Suppressor macrophage treated with lipopolysaccharide for 1 hour (primary cell): ENCODE results near the gene ANO8.
A peak's percentile ranks its signal among the peaks of the same experiment; 100 is the strongest.
"Not testable (repeated sequence)": the region's sequence is repeated elsewhere in the genome, so short reads cannot be mapped to it uniquely, and the experiment has no call there.

ENCODE experiments used
- DNase-seq, 3 donors: peaks; one replicate each; pipeline ENCODE4 v3.0.0-alpha.2; 2020 to 2022

ANO8 gene, protein sequence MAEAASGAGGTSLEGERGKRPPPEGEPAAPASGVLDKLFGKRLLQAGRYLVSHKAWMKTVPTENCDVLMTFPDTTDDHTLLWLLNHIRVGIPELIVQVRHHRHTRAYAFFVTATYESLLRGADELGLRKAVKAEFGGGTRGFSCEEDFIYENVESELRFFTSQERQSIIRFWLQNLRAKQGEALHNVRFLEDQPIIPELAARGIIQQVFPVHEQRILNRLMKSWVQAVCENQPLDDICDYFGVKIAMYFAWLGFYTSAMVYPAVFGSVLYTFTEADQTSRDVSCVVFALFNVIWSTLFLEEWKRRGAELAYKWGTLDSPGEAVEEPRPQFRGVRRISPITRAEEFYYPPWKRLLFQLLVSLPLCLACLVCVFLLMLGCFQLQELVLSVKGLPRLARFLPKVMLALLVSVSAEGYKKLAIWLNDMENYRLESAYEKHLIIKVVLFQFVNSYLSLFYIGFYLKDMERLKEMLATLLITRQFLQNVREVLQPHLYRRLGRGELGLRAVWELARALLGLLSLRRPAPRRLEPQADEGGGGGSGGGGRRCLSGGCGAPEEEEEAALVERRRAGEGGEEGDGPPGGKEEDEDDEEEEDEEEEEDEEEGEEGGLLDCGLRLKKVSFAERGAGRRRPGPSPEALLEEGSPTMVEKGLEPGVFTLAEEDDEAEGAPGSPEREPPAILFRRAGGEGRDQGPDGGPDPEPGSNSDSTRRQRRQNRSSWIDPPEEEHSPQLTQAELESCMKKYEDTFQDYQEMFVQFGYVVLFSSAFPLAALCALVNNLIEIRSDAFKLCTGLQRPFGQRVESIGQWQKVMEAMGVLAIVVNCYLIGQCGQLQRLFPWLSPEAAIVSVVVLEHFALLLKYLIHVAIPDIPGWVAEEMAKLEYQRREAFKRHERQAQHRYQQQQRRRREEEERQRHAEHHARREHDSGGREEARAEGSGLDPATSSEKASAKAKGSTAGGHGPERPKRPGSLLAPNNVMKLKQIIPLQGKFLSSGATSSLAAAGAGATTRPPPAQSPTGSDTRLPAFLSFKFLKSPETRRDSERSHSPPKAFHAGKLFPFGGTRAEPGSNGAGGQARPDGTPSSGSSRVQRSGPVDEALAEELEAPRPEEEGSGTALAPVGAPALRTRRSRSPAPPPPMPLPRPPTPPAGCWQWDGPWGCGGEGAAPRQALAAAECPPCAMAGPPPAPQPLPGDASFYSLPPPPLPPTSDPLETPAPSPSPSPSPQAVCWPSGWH

DNA sequence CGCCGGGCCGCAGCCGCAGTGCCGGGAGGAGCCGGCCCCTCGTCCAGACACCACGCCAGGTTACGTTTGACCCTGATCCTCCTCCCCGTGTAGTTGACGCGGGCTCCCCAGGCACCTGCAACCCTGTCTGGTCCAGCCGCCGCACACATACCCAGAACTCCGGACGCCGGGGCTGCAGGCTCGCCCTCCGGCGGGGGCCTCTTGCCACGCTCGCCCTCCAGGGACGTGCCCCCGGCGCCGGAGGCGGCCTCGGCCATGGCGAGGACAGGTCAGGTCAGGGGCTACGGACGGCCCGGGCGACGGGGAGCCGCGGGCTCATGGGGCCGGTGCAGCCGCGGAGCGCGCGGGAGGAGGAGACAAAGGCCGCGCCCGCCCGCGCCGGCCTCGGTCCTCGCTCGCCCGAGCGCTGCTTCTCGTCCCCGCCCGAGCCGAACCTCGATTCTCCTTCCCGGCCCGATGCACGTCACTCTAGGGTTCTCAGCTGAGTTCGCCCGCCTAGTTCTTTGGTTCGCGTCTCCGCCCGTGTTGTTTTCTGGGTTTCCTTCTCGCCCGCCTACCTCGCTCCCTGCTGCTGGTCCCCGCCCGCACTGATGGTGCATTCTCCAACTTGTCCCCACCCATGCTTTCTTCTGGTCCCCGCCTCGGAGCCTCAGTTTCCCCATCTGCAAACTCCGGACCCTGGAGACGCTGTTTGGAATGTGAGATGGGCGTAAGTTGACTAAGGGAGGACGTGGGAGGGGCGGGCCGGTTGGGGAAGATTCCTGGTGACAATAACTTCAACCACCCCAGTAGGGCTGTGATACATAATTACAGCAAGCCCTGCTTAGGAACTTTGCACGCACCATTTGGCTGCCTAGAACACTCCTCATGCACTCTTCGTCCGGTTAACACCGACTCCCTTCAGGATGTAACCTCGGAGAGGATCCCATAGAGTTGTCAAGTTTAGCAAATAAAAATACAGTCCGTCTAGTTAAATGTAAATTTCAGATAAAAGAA lies at the start of gene ANO8:
ANO8 (minus strand) TSS at position 442 of the 996 bp plus-strand sequence; CDS start at position 257, 185 bp downstream.
- peak; percentile 97 to 98 (median 98) for DNase-seq

DNA sequence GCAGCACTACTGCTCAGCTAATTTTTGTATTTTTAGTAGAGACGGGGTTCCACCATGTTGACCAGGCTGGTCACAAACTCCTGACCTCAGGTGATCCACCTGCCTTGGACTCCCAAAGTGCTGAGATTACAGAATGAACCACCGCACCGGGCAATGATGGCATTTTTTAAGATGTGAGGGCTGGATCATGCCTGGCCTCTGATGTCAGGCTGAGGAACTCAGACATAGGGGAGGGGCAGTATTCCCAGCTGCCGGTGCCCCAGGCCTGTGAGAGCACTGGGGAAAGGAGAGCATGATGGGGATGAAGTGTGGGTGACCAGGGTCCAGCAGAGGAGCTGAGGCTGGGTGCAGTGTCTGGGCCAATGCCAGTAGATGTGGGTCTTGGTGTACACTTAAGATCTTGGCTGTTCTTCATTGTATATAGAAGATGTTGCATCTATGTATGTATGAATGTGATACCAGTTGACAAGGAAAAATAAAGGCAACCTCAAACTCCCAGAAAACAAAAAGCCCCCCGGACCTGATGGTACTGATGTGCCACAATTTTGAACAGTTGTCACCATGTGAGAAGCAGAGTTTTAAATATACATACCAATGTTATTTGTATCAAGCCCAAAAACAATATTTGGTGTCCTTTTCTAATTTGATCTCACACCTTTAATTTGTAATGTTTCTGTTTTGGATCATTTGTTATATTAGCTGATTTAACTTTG lies 45.9 kb upstream of the ANO8 start:
- no peak for DNase-seq

DNA sequence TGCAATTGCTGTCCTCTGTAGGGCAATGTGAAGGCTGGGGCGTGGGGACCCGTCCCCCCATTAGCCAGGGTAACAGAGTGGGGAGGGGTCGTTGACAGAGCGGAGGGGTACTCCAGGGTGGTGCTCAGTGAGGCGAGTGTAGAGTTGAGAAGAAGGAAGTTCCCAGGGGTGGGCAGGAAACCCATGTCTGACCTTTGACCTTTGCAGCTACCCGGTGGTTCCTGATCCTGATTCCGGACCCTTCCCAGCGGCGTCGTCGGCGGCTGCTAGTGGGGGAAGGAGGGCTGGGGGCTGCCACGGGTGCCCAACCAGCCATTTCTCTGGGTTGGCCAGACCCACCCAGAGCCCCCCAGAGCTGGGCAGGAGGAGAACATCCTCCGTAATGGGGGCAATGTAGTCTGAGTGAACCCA lies 44.6 kb upstream of the ANO8 start:
- no peak for DNase-seq

DNA sequence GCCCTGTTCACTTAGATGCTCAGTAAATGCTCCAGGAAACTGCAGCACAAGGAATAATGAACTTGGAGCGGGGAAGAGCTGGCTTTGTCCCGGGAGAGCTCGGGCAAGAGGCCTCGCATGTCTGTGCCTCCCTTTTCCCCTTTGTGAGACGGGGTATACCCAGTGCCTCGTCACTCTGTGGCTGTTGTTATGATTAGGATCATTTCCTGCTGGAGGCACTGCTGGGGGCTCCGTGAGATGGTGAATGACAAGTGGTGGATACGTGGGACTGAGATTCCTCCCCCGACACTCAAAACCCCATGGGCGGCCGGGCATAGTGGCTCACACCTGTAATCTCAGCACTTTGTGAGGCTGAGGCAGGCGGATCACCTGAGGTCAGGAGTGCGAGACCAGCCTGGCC lies 43.6 kb upstream of the ANO8 start:
- no peak for DNase-seq

DNA sequence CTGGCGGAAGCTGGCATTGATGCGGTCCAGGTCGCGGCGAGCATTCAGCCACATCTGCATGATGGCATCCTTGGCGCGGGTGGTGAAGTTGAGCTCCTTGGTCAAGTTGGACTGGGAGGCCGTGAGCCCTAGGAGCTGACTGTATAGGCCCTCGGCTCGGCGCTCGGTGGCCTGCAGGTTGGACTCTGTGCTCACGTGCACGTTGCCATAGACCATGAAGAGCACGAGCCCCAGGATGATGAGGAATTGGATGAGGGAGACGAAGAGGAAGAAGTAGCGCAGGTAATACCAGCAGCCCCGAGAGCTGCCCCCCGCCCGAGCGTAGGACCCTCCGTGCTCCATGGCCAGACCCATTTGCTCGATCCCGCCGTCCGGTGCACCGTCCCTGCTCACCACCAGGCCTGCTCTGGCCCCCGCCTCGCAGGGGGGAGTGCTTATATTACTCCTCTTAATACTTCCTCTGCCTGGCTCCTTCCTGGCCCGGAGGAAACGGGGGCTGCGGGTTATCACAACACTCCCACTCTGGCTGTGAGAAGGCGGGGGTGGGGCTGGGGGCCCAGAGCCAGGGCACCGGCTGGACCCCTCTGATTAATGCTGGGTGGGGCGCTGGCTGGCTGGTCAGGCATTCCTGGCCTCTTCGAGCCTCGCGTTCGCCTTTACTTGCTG lies 42.4 kb upstream of the ANO8 start, which contains the start of gene PLVAP:
PLVAP (minus strand) TSS at position 408 of the 666 bp plus-strand sequence; CDS start at position 354, 54 bp downstream.
- DNase-seq = peak in 2 of 3 donors; percentile 23 to 45

DNA sequence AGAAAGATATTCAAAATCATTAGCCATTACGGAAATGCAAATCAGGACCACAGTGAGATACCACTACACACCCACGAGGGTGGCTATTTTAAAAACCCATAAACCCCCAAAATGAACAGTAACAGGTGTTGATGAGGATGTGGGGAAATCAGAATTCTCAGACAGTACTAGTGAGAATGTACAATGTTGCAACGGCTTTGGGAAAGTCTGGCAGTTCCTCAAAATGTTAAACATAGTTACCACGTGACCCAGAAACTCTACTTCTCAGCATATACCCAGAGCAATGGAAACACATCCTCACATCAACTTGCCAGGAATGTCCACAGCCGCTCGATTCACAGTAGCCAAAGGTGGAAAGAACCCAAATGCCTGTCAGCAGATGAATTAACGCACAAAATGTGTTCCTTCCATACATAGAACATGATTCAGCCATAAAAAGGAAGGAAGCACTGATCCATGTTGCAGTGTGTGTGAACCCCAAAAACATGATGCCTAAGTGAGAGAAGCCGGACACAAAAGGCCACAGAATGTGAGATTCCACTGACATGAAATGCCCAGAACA lies 35.5 kb upstream of the ANO8 start:
- DNase-seq = peak; percentile 86 to 96 (median 91)

DNA sequence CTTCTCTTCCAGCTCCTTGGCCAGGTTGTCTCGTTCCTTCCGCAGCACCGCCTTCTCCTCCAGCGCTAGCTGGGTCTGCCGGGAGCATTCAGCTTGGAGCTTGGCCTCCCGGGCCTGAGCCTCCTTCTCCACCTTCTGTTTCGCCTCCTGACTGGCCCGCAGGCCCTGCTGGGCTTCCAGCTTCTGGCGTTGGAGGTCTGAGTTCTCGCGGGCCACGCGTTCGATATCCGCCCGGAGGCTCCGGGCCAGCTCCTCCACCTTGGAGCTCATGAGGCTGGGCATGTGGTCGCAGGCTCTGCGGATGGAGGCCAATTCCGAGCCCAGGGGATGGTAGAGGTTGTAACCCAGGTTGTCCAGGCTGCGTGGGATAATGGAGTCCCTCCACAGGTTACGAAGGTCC lies 30.7 kb upstream of the ANO8 start:
- no peak for DNase-seq

DNA sequence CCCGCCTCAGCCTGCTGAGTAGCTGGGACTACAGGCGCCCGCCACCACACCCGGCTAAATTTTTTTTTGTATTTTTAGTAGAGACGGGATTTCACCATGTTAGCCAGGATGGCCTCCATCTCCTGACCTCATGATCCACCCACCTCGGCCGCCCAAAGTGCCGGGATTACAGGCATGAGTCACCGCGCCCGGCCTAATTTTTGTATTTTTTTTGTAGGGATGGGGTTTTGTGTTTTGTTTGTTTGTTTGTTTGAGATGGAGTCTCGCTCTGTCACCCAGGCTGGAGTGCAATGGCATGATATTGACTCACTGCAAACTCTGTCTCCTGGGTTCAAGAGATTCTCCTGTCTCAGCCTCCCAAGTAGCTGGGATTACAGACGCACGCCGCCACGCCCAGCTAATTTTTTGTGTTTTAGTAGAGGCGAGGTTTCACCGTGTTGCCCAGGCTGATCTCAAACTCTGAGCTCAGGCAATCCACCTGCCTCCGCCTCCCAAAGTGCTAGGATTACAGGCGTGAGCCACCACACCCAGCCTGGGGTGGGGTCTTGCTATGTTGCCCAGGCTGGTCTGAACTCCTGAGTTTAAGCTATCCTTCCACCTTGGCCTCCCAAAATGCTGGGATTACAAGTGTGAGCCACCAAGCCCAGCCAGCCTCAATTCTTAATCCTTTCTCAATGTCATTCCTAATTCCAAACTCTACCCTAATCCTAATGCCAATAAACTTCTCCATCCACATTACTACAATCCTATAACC lies 29.4 kb upstream of the ANO8 start:
- DNase-seq = not testable (repeated sequence)

DNA sequence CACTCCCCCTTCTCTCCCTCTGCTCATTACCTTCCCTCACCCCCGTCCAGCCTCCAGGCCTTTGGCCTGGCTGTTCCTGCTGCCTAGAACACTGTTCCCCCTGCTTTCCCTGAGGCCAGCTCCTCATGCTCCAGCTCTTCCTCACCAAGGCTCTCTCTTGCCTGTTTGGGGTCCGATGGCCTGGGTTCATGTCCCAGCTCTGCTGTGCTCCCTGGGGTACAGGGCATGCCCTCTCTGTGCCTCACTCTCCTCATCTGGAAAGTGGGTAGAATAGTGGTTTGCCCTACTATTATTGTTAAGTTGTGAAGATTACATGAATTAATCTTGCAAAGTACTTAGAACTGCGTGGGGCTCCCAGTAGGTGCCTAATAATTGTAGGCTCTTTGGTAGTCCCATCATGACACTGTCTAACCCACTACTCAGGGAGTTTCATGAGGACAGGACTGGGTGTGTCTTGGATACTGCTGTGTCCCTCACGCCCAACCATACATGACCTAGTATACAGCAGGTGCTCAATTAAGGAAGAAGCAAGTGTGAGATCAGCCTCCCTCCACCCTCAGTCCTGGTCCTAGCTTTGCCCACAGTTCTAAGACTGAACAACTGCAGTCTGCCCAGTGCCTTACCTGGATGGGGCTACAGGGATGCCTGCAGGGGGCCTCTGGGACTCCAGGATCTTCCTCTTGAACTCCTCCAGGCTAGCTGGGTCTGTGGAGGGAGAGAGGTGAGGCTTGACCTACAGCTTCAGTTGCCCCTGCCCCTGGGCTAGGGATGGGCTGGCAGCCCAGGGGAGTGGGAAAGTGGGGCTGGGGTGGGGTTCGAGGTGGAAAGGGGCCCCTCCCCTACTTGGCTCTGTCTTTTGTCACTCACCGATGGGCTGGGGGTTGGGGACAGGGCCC lies 25.5 kb upstream of the ANO8 start:
- DNase-seq = no peak

DNA sequence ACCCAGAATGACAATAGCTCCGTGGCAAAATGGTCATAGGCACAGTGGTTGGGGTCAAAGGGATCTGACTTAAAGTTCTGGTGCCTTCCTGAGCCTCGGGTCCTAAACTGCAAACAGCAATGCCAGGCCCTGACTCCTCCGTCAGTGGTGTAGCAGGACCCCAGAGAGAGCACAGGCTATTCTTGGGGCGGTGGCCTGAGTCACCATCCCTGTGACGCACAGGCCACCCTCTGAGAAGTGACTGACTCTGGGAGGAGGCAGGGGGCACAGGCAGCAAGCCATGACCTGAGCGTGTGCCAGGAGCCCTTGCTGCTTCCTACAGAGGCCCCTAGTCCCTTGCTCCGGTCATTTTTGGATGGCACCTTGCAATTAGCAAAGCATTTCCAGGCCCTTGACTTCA lies 23.7 kb upstream of the ANO8 start:
- DNase-seq = no peak

DNA sequence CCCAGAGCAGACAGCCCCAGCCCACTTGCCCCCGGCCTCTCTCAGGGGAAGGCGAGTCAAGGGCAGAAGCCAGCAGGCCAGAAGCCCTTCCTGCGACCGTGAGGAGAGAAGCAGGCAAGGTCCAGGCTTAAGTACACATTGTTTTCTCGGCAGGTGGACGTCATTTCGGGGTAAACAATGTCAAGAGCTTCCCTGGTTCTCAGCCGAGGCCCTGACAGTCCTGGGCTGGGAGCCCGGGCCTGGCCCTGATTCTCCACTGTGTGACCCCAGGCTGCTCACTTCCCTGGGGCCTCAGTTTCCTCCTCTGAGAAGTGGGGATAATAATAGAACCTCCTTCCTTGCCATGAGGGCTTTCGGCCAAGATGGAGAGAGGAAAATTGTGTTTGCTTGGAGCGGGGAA lies 23.1 kb upstream of the ANO8 start:
- no peak for DNase-seq

DNA sequence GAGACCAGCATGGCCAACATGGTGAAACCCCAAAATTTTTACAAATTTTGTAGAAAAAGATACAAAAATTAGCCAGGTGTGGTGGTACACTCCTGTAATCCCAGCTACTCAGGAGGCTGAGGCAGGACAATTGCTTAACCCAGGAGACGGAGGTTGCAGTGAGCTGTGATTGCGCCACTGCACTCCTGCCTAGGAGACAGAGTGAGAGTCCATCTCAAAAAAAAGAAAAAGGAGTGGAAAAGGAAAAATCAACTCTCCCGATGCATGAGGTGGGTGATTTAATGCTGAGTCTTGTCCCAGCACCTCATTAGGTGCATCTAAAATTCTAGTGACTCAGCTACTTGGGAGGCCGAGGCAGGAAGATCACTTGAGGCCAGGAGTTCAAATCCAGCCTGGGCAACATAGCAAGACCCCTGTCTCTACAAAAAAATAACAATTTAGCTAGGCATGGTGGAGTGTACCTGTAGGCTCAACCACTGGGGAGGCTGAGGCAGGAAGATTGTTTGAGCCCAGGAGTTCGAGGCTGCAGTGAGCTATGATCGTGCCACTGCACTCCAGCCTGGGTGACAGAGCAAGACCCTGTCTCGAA lies 22.5 kb upstream of the ANO8 start:
- no peak for DNase-seq

DNA sequence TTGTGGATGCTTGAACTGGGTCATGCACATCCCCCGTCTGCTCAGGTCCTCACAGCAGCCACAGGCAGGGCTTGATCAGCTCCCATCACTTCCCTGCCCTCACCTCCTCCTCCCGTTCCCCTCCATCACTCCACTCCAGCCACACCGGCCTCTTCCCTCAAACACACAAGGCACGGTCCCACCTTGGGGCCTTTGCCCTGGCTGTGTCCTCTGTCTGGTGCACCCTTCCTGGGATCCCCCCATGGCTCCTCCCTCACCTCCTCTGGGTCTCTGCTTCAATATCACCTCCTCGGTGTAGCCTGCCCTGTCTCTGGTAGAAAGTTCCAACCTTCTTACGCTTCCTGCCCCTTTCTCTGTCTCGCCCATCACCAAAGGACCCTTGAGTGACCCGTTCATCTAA lies 18.7 kb upstream of the ANO8 start:
- DNase-seq = no peak

DNA sequence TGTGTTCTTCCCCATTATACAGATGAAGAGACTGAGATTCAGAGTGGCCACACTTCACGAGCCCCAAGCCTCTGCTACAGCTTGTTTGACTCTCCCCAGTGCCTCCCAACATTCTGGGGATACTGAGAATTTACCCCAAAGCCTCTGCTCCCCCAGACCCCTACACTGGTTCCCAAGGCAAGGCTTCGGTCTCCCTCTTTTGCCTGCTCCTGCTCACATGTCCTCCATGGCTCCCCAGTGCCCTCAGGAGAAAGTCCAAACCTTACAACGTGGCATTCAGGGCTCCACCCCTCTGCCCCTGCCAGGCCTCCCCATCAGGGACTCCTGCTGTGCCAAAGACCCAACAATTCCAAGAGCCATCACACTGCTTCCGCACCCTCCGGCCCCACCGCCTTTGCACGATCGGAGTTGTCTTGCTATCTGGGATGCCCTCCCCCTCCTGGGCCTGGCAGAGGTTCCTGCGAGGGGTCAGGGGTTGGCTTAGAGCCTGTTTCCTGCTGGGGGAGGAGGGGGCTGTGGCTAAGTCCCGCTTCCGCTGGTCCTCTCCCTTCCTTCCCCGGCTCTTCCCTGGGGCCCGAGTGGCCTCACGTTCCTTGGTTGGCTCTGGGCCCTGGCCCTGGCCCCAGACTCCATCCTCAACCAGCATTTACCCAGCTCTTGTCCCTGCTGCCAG lies 18.1 kb upstream of the ANO8 start:
- no peak for DNase-seq

DNA sequence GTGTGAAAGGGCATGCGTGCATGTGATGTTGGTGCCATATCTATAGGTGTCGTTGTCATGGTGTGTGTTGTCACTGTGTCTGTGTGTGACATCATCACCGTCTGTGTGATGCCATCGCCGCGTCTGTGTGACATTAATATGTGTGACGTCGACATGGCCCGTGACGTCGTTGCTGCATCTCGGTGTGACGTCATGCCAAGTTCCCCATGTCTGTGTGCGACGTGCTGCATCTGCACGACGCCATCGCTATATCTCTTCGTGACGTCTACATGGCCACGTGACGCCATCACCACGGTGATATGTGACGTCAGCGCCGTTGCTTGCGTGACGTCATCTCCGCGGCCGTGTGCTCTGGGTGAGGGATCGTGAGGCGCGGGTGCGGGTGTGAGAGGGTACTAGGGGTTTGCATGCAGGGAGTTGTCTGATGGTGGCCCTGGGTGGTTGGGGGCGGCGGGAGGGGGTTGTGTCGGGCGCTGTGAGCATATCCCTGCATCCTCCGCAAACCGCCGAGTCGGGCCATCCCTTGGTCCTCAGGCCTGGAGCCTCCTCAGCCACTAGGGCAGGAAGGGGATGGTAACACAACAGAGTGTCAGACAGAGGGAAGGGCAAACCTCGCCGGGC lies 17.3 kb upstream of the ANO8 start:
- DNase-seq = no peak

DNA sequence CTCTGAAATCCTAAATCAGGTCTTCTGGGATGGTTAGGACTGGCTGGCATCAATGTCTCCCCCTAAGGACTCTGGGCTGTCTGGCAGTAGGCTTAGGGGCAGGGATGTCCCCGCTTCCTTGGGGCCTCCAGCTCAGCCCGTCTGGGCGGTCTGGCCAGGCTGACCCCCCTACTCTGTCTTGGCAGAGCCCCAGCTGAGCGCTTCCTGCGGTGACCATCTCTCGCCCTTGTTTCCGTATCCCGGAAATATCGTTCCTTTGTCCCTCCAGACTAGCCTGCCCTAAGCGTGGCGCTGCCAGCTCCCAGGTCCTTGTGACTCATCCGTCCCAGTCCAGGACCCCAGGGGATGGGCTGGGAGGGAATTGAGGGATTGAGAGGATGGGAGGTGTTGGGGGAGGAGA lies 14.0 kb upstream of the ANO8 start:
- DNase-seq = no peak

DNA sequence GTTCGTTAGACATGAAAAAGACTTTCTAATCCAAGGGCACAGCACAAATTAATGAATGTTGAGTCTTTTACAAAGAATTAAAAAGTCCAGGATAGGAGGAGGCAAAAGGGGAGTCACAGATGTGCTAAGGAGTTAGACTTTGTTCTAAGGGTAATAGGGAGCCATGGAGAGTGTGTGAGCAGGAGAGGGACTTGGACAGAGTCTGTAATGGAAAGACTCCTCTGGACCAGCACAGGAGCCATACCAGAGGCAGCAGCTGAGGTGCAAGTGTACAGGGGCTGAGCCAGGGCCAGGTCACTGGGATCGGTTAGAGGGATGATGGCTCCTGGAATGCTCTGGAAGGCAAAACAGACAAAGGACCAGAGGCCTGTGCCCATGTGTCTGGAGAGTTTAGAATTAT lies 13.2 kb upstream of the ANO8 start:
- no peak for DNase-seq
